Measurements from ENCODE around the gene OSBPL7. TPM values are rescaled to one million over a fixed set of nuclear protein-coding genes. Genes with fewer than 3 reads are reported as not detected.

Gene OSBPL7
- total and polyA plus RNA-seq, 2 of the 13 experiments (the other 11 are each of a cell fraction or from before 2014, with no cell fraction given): 4.7 to 6.6 TPM

DNA sequence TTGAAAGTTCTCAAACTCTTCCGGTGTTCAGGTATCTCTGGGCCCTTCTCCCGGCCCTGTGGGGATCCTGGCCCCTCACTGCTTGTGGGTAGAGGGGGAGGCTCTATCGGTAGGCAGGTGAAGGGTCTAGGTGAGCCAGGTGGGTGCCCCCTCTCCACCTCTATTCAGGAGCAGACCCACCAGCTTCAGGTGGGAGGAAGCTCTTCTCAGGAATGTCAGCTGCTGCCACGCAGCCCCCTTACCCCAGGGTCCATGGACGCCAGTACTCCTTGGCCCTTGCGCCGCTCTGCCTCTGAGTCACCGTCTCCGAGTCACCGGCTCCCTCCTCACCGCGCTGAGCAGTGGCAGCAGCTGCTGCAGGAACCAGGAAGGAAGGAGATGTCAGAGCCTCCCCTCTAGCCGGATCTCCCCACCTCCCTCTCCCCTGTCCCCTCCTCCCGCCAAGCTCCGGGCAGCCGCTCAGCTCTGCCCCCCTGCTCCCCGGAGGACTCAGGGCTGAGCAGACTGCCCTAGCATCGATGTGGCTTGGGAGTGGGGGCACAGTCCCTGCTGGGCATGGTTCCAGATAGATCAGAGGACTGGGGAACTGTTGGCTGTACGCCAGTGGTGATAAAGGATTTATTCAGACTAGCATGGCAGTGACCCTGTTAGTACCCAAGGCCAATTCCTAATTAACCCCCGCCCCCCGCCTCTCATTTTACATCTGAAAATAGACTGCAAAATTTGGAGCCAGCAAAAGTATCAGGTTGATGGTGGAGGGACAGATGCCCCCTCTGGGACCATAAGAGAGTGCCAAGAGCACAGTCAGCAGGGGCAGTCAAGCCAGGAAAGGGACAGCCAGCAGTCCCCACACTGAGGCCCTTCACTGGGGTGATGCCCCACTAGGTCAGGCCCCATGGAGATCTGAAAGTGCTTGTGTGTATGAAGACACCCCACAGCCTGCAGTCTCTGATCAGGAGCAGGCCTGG is at the start of gene OSBPL7 (continued):
- TF ChIP-seq, protein P1, sequence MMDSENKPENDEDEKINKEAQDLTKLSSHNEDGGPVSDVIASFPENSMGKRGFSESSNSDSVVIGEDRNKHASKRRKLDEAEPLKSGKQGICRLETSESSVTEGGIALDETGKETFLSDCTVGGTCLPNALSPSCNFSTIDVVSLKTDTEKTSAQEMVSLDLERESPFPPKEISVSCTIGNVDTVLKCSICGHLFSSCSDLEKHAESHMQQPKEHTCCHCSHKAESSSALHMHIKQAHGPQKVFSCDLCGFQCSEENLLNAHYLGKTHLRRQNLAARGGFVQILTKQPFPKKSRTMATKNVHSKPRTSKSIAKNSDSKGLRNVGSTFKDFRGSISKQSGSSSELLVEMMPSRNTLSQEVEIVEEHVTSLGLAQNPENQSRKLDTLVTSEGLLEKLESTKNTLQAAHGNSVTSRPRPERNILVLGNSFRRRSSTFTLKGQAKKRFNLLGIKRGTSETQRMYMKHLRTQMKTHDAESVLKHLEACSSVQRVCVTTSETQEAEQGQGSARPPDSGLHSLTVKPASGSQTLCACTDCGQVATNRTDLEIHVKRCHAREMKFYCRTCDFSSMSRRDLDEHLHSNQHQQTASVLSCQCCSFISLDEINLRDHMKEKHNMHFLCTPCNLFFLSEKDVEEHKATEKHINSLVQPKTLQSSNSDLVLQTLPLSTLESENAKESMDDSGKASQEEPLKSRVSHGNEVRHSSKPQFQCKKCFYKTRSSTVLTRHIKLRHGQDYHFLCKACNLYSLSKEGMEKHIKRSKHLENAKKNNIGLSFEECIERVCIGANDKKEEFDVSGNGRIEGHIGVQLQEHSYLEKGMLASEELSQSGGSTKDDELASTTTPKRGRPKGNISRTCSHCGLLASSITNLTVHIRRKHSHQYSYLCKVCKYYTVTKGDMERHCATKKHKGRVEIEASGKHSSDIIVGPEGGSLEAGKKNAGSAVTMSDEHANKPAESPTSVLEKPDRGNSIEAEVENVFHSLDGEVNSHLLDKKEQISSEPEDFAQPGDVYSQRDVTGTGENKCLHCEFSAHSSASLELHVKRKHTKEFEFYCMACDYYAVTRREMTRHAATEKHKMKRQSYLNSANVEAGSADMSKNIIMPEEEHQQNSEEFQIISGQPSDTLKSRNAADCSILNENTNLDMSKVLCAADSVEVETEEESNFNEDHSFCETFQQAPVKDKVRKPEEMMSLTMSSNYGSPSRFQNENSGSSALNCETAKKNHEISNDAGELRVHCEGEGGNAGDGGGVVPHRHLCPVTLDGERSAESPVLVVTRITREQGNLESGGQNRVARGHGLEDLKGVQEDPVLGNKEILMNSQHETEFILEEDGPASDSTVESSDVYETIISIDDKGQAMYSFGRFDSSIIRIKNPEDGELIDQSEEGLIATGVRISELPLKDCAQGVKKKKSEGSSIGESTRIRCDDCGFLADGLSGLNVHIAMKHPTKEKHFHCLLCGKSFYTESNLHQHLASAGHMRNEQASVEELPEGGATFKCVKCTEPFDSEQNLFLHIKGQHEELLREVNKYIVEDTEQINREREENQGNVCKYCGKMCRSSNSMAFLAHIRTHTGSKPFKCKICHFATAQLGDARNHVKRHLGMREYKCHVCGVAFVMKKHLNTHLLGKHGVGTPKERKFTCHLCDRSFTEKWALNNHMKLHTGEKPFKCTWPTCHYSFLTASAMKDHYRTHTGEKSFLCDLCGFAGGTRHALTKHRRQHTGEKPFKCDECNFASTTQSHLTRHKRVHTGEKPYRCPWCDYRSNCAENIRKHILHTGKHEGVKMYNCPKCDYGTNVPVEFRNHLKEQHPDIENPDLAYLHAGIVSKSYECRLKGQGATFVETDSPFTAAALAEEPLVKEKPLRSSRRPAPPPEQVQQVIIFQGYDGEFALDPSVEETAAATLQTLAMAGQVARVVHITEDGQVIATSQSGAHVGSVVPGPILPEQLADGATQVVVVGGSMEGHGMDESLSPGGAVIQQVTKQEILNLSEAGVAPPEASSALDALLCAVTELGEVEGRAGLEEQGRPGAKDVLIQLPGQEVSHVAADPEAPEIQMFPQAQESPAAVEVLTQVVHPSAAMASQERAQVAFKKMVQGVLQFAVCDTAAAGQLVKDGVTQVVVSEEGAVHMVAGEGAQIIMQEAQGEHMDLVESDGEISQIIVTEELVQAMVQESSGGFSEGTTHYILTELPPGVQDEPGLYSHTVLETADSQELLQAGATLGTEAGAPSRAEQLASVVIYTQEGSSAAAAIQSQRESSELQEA (CRISPR knock-in tag; IDR thresholded peaks at IDR 0.05; ENCODE audit: not compliant biosample characterization): peak; percentile 73
- no peak for TF ChIP-seq CCAR2 (optimal IDR thresholded peaks at IDR 0.05; ENCODE audit: low read depth, low read length)
- no peak for TF ChIP-seq ATRX (CRISPR knock-in tag; IDR thresholded peaks at IDR 0.05; ENCODE audit: borderline replicate concordance)
- TF ChIP-seq ZSCAN30 (CRISPR knock-in tag; IDR thresholded peaks at IDR 0.05): no peak
- TF ChIP-seq TAF15 (IDR thresholded peaks at IDR 0.05; ENCODE audit: low read depth, low read length, poor library complexity, severe bottlenecking): no peak
- TF ChIP-seq ZNF678 (CRISPR knock-in tag; IDR thresholded peaks at IDR 0.05): no peak
- TF ChIP-seq DPF2 (CRISPR knock-in tag; IDR thresholded peaks at IDR 0.05; ENCODE audit: borderline replicate concordance, low read depth): no peak
- TF ChIP-seq CHD4 (IDR thresholded peaks at IDR 0.05; ENCODE audit: borderline replicate concordance, low read length): no peak
- TF ChIP-seq GABPA (IDR thresholded peaks at IDR 0.05; ENCODE audit: low read depth, low read length): peak; percentile 75
- peak; percentile 93 for TF ChIP-seq GABPA (CRISPR knock-in tag; IDR thresholded peaks at IDR 0.05; ENCODE audit: low read depth)
- TF ChIP-seq, protein P2, sequence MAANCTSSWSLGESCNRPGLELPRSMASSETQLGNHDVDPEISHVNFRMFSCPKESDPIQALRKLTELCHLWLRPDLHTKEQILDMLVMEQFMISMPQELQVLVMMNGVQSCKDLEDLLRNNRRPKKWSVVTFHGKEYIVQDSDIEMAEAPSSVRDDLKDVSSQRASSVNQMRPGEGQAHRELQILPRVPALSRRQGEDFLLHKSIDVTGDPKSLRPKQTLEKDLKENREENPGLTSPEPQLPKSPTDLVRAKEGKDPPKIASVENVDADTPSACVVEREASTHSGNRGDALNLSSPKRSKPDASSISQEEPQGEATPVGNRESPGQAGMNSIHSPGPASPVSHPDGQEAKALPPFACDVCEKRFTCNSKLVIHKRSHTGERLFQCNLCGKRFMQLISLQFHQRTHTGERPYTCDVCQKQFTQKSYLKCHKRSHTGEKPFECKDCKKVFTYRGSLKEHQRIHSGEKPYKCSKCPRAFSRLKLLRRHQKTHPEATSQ (CRISPR knock-in tag; IDR thresholded peaks at IDR 0.05; ENCODE audit: borderline replicate concordance): no peak; the same call in 1 of the 2 replicates
- TF ChIP-seq TEAD3 (CRISPR knock-in tag; optimal IDR thresholded peaks at IDR 0.05; ENCODE audit: borderline replicate concordance): no peak
- peak; percentile 77; the same call in 1 of the 2 replicates for TF ChIP-seq ZNF333 (CRISPR knock-in tag; IDR thresholded peaks at IDR 0.05; ENCODE audit: borderline replicate concordance)
- TF ChIP-seq HNF4G (IDR thresholded peaks at IDR 0.05; ENCODE audit: borderline replicate concordance, low read depth, low read length): no peak
- no peak for TF ChIP-seq HNF4G (CRISPR knock-in tag; IDR thresholded peaks at IDR 0.05; ENCODE audit: borderline replicate concordance, low read depth)
- TF ChIP-seq DDIT3 (CRISPR knock-in tag; IDR thresholded peaks at IDR 0.05): no peak
- TF ChIP-seq CSRNP2 (CRISPR knock-in tag; conservative IDR thresholded peaks at IDR 0.05; ENCODE audit: low read depth): no peak

Measured in HepG2 (cell line).